Heart left ventricle (tissue), 13 donors: ENCODE measurements around the gene PRXL2B.

Experiments used
- POLR2A ChIP-seq, 2 donors: fragments of 450-650 bp; IDR thresholded peaks; one replicate each; pipeline ENCODE4 v1.6.1; 2017; ENCODE audit warnings: antibody characterized with exemption in 2 of 2, mild to moderate bottlenecking in 2 of 2, moderate library complexity in 2 of 2
- TF ChIP-seq, protein P1 (sequence below), 12 donors: fragments of 200-600 bp; sonication (generic) in 4 of 12; IDR thresholded peaks; one replicate each; pipeline versions ENCODE4 v1.5.0 to v1.8.0; 2018 to 2022; ENCODE audit warnings: antibody characterized with exemption in 12 of 12, mild to moderate bottlenecking in 5 of 12
- donor health status: ischemic (EF 13 %, LVEDD 7.1; RV severe dilation, severe dysfunction).
- donor health status: DM: no; HTN: yes; CAD: no.
- donor health status: DM: no; HTN: no; CAD: no.
- donor health status: ischemic (EF 25% LVEDD 6.9; RV normal size, moderate dysfunction).
- donor health status: ischemic (EF 25% LVEDD 5.7; RV mildly dilated, moderate dysfunction).
- donor health status: ischemic (EF 35%, LVEDD 5.7; RV mildly dilated, moderate dysfunction).
- donor health status: nonischemic (EF 11% LVEDD 7.7; RV severe dilation, severe dysfunction).
- donor health status: DM: yes; HTN: yes; CAD: no.
- donor health status: PGD.
- donor health status: ischemic (EF 29% LVEDD 5.4; RV normal size, mild dysfunction).
- donor health status: nonischemic (EF 23%, LVEDD 6.1; RV moderate dilation, normal function).

DNA sequence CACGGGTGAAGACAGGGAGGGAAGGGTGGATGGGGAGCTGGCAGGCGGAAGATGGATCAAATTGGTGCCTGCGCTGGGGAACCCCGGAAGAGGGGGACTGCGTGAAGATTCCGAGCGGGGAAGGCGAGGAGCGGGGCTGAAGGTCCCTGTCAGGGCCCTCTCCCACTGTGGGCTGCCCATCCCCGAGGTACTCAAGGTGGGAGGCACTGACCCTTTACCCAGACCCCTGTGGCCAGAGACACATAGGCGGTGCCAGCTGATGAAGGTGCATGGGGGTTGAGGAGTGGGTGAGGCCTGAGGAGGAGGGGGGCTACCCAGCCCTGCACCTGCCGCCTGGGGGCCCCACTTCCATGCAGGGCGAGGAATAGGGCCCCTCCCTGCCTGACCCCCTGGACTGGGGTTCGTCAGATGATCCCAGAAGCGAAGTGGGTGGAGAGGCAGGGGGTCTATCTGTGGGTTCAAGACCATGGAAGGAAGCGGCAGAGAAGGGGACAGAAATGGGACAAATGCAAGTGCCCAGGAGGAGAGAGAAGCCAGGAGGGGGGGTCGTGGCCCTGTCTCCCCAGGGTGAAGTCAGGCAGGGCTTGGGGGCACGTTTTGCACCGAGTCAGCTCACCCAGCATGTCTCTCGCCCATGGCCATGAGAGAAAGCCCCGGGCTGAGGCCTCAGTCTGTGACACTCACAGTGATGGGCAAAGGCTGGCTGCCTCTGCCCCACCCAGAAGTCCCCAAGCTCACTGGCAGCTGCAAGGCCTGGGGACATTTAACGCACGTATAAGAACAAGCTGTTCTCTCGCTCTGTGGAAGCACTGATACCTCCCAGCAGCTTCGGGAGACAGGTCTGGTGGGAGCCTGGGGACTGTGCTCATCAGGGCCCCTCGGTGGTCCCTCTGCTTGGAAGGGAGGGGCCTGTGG is 53.3 kb downstream of the PRXL2B start:
- no peak for TF ChIP-seq POLR2A (IDR thresholded peaks at IDR 0.05)
- TF ChIP-seq, protein P1, sequence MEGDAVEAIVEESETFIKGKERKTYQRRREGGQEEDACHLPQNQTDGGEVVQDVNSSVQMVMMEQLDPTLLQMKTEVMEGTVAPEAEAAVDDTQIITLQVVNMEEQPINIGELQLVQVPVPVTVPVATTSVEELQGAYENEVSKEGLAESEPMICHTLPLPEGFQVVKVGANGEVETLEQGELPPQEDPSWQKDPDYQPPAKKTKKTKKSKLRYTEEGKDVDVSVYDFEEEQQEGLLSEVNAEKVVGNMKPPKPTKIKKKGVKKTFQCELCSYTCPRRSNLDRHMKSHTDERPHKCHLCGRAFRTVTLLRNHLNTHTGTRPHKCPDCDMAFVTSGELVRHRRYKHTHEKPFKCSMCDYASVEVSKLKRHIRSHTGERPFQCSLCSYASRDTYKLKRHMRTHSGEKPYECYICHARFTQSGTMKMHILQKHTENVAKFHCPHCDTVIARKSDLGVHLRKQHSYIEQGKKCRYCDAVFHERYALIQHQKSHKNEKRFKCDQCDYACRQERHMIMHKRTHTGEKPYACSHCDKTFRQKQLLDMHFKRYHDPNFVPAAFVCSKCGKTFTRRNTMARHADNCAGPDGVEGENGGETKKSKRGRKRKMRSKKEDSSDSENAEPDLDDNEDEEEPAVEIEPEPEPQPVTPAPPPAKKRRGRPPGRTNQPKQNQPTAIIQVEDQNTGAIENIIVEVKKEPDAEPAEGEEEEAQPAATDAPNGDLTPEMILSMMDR (IDR thresholded peaks at IDR 0.05) = no peak
